HG02571 (cell line): ENCODE measurements around the gene STK35.

Source experiments
- ATAC-seq: cut with Tn5 transposase; IDR thresholded peaks from one replicate; pipeline ENCODE4 v1.9.1; 2021; ENCODE audit warnings: mild to moderate bottlenecking, moderate library complexity; ENCODE audit not compliant: unreplicated experiment

STK35 gene

GRCh38 chr20:2132461-2132901, 30.9 kb downstream of the STK35 start:
- ATAC-seq = no peak

- no peak for ATAC-seq
Observed at GRCh38 chr20:2133318-2134183, 31.9 kb downstream of the STK35 start.

GRCh38 chr20:2135013-2135412, 33.4 kb downstream of the STK35 start:
- no peak for ATAC-seq

GRCh38 chr20:2136275-2136674, 34.6 kb downstream of the STK35 start:
- no peak for ATAC-seq

- ATAC-seq = no peak
Observed at GRCh38 chr20:2137552-2138201, 36.0 kb downstream of the STK35 start.

GRCh38 chr20:2138396-2138795, 36.8 kb downstream of the STK35 start:
- ATAC-seq = no peak

- ATAC-seq = no peak
Observed at GRCh38 chr20:2139250-2139649, 37.6 kb downstream of the STK35 start.

- no peak for ATAC-seq
Observed at GRCh38 chr20:2139736-2140135, 38.1 kb downstream of the STK35 start.

GRCh38 chr20:2140561-2140960, 38.9 kb downstream of the STK35 start:
- ATAC-seq = no peak

- no peak for ATAC-seq
Observed at GRCh38 chr20:2141600-2142575, 40.3 kb downstream of the STK35 start.

GRCh38 chr20:2142649-2143048, 41.0 kb downstream of the STK35 start:
- no peak for ATAC-seq

GRCh38 chr20:2143594-2143993, 42.0 kb downstream of the STK35 start:
- no peak for ATAC-seq

GRCh38 chr20:2144850-2145249, 43.2 kb downstream of the STK35 start:
- no peak for ATAC-seq

- no peak for ATAC-seq
Observed at GRCh38 chr20:2145376-2145775, 43.7 kb downstream of the STK35 start.

GRCh38 chr20:2146080-2146867, 44.6 kb downstream of the STK35 start:
- ATAC-seq = no peak

- no peak for ATAC-seq
Observed at GRCh38 chr20:2149507-2149906, 47.9 kb downstream of the STK35 start.

GRCh38 chr20:2150660-2151059, 49.0 kb downstream of the STK35 start:
- no peak for ATAC-seq

- no peak for ATAC-seq
Observed at GRCh38 chr20:2151858-2152281, 50.2 kb downstream of the STK35 start.

GRCh38 chr20:2152317-2152716, 50.7 kb downstream of the STK35 start:
- no peak for ATAC-seq

GRCh38 chr20:2153326-2153725, 51.7 kb downstream of the STK35 start:
- ATAC-seq = no peak
